AG09319 (cell line): ENCODE results near the gene BRK1.
A peak's percentile ranks its signal among the peaks of the same experiment; 100 is the strongest.
"Not testable (repeated sequence)": the region's sequence is repeated elsewhere in the genome, so short reads cannot be mapped to it uniquely, and the experiment has no call there.

Experiments
- DNase-seq: peaks from one replicate; pipeline ENCODE4 v3.0.0-alpha.2; 2010; ENCODE audit warnings: low read depth; ENCODE audit errors: extremely low read depth
- TF ChIP-seq, protein P1 (sequence below): IDR thresholded peaks from 2 replicates; pipeline ENCODE4 v1.5.1; 2011; ENCODE audit warnings: low read depth, mild to moderate bottlenecking, inconsistent platforms, low read length, moderate library complexity

BRK1 gene

DNA sequence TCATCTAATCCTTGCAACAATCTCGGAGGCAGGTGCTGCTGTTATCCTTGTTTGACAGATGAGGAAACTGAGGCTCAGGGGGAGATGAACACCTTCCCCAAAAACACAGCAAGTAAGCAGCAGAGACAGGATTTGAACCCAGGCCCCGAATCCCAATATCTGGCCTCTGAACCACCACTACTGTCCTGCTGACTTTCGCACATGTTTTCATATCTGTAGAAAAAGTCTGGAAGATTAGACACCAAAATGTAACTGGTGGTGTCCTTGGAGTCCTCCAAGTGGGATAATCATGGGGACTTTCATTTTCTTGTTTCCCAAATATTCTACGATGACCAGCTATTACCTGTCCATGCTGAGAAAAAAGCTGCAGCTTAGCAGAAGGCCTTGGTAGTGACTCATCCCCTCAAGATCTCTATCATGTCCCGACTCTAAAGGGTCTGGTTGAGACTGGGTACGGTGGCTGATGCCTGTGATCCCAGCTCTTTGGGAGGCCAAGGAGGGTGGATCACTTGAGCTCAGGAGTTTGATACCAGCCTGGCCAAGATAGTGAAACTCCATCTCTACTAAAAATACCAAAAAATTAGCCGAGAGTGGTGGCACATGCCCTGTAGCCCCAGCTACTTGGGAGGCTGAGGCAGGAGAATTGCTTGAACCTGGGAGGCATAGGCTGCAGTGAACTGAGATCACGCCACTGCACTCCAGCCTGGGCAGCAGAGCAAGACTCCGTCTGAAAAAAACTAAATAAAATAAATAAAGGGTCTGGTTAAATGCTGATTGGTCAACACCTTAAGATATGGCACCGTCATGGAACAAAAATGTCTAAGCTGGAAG is 57.8 kb downstream of the BRK1 start:
- no peak for DNase-seq
- TF ChIP-seq, protein P1, sequence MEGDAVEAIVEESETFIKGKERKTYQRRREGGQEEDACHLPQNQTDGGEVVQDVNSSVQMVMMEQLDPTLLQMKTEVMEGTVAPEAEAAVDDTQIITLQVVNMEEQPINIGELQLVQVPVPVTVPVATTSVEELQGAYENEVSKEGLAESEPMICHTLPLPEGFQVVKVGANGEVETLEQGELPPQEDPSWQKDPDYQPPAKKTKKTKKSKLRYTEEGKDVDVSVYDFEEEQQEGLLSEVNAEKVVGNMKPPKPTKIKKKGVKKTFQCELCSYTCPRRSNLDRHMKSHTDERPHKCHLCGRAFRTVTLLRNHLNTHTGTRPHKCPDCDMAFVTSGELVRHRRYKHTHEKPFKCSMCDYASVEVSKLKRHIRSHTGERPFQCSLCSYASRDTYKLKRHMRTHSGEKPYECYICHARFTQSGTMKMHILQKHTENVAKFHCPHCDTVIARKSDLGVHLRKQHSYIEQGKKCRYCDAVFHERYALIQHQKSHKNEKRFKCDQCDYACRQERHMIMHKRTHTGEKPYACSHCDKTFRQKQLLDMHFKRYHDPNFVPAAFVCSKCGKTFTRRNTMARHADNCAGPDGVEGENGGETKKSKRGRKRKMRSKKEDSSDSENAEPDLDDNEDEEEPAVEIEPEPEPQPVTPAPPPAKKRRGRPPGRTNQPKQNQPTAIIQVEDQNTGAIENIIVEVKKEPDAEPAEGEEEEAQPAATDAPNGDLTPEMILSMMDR: no peak

DNA sequence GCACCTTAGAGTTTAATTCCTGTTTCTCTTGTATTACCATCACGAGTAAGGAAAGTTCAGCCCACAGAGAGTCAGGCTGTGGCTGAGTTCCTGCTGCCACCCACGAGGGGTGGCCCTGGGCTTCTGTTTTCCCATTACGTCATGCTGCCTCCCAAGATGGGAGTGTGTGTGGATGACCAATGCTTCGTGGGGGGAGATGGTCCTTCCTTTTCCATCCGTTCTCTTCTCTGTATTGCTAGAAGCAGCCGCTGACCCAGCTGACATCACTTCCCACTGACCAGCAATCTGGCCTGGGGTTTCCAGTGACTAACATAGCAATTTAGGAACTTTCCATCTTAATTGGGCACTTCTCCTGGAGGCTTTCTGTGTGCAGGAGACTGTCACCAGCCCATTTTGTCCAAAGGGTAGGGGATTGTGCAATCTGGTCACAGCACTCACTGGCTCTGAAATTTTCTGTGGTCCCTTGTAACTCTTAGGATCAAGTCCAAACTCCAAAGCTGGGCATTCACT is 58.5 kb downstream of the BRK1 start:
- peak; percentile 73 for DNase-seq
- TF ChIP-seq, protein P1: no peak

DNA sequence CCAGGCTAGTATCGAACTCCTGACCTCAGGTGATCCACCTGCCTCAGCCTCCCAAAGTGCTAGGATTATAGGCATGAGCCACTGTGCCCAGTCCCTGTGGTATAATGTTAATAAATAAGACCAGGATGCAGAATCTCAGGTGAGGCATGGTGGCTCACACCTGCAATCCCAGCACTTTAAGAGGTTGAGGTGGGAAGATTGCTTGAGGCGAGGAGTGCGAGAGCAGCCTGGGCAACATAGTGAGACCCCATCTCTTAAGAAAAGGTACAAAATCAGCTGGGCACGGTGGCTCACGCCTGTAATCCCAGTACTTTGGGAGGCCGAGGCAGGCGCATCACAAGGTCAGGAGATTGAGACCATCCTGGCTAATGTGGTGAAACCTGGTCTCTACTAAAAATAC is 59.9 kb downstream of the BRK1 start:
- not testable (repeated sequence) for DNase-seq

DNA sequence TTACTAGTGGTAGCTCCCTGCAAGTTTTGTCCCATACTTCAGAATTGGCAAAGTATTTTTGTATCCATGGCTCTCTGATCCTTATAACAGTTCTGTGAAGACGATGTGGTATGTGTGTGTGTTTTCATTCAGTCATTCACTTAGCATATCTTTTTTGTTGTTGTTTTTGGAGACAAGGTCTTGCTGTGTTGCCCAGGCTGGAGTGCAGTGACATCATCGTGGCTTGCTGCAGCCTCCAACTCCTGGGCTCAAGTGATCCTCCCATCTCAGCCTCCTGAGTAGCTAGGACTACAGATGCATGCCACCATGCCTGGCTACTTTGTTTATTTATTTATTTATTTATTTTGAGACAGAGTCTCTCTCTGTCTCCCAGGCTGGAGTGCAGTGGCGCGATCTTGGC is 60.7 kb downstream of the BRK1 start:
- DNase-seq: not testable (repeated sequence)
